T-cell (primary cell): ENCODE results near the gene MYBPC2. TPM values are rescaled to one million over a fixed set of nuclear protein-coding genes. Genes with fewer than 3 reads are reported as not detected.

Experiments used
- ATAC-seq, 4 experiments: fragments of 200-7000 bp in 3 of 4; fragments of 150-1000 bp in 1 of 4; cut with Tn5 transposase; replicated peaks in 1 of 4; 1 replicate in 3 of 4; 2 replicates in 1 of 4; pipeline ENCODE4 v1.10.0; 2021; ENCODE audit warnings: moderate library complexity in 3 of 4, mild to moderate bottlenecking in 2 of 4, moderate number of reproducible peaks in 1 of 4
- CTCF ChIA-PET, 2 donors: fragments of 300-600 bp; sonication (Branson Sonifier 250); formaldehyde crosslinking; loops; one replicate each; lab custom pipeline; 2022; ENCODE audit warnings: antibody characterized with exemption in 2 of 2; lab: Charles Lee
- POLR2A ChIA-PET, 2 donors: fragments of 300-600 bp; sonication (Branson Sonifier 250); formaldehyde crosslinking; loops; one replicate each; lab custom pipeline; 2022; ENCODE audit warnings: antibody characterized with exemption in 2 of 2; lab: Charles Lee
- DNase-seq, 35 experiments: peaks; one replicate each; pipeline versions ENCODE4 v3.0.0 to v3.0.0-alpha.2; 2013 to 2023
- H3K27ac ChIP-seq: one replicate; pipeline ENCODE4 v1.5.1; 2013; ENCODE audit warnings: low read length
- H3K27me3 ChIP-seq, 2 experiments: replicated peaks in 1 of 2; 1 replicate in 1 of 2; 2 replicates in 1 of 2; pipeline versions ENCODE4 v1.6.1 to v1.7.0; 2013; ENCODE audit warnings: low read length in 1 of 2, mixed read lengths in 1 of 2; ENCODE audit not compliant: control insufficient read depth in 2 of 2, insufficient read depth in 2 of 2; ENCODE audit errors: extremely low read depth in 1 of 2
- H3K36me3 ChIP-seq, 2 donors: 1 replicate in 1 of 2; 2 replicates in 1 of 2; pipeline versions ENCODE4 v1.6.1 to v1.7.0; 2013; ENCODE audit warnings: low read length in 1 of 2; ENCODE audit not compliant: control insufficient read depth in 2 of 2, insufficient read depth in 1 of 2; ENCODE audit errors: extremely low read depth in 1 of 2
- H3K4me1 ChIP-seq, 2 experiments: 1 replicate in 1 of 2; 2 replicates in 1 of 2; pipeline versions ENCODE4 v1.6.1 to v1.7.0; 2013; ENCODE audit warnings: low read length in 2 of 2, mixed read lengths in 1 of 2; ENCODE audit not compliant: insufficient read depth in 2 of 2, control insufficient read depth in 1 of 2; ENCODE audit errors: extremely low read depth in 1 of 2
- H3K4me3 ChIP-seq, 2 donors: 1 replicate in 1 of 2; 2 replicates in 1 of 2; pipeline versions ENCODE4 v1.5.1 to v1.7.0; 2013; ENCODE audit warnings: mild to moderate bottlenecking in 2 of 2, low read length in 1 of 2, moderate library complexity in 1 of 2; ENCODE audit not compliant: control insufficient read depth in 1 of 2; ENCODE audit errors: extremely low read depth in 1 of 2
- H3K9me3 ChIP-seq: 2 replicates; pipeline ENCODE4 v1.7.0; 2013
- H3K27ac Mint-ChIP-seq, 2 donors: one replicate each; pipeline ENCODE4 v1.8.0; 2020 to 2021; ENCODE audit warnings: mild to moderate bottlenecking in 2 of 2, mixed read lengths in 2 of 2
- H3K27me3 Mint-ChIP-seq, 2 donors: one replicate each; pipeline ENCODE4 v1.8.0; 2021 to 2022; ENCODE audit warnings: mixed read lengths in 2 of 2
- H3K36me3 Mint-ChIP-seq: one replicate; pipeline ENCODE4 v1.8.0; 2021; ENCODE audit warnings: mixed read lengths
- H3K4me1 Mint-ChIP-seq, 3 donors: one replicate each; pipeline ENCODE4 v1.8.0; 2020 to 2022; ENCODE audit warnings: mixed read lengths in 3 of 3, mild to moderate bottlenecking in 1 of 3
- H3K4me3 Mint-ChIP-seq, 3 donors: one replicate each; pipeline ENCODE4 v1.8.0; 2020 to 2022; ENCODE audit warnings: mild to moderate bottlenecking in 3 of 3, mixed read lengths in 3 of 3, moderate library complexity in 3 of 3
- H3K9me3 Mint-ChIP-seq, 3 donors: one replicate each; pipeline ENCODE4 v1.8.0; 2020 to 2022; ENCODE audit warnings: mixed read lengths in 3 of 3
- WGBS: methylation state at CpG from one replicate; pipeline ENCODE4 v1.1.5; 2013; ENCODE audit warnings: missing lambda C conversion rate; ENCODE audit not compliant: insufficient coverage; 5-methylcytosine and 5-hydroxymethylcytosine counted together
- total RNA-seq, 35 experiments: library from RNA in 6 of 35; stranded (reverse) in 6 of 35; fragments of 120-200 nt in 1 of 35; gene quantifications; one replicate each; pipeline versions ENCODE4 v1.2.1 to v1.2.4 and lab custom pipeline; 2013 to 2026

Gene MYBPC2
- total RNA-seq, 5 donors from 2014 or later (not counting 1 experiment from before 2014, with no cell fraction given) = 0.28 to 0.38 TPM; not detected in 3

DNA sequence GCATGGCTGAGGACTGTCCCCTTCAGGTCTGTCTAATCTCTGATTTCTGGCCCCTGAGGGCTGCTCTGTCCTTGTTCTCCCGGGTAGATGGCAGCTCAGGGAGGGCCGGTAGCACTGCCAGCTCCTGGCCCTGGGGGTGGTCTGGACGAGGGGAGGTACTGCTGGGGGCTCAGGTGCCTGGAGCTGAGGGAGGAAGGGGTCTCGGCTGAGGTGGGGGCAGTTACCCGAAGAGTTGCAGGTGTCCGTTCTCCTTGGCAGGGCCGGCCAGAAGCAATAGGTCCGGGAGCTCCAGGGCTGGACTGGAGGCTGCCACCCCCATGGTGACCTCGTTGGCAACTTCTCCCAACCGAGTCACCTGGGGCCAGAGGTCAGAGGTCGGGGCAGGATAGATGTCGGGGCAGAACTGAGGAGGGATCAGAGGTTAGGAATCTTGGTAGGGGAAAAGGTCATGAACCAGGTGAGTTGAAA is 42.4 kb downstream of the MYBPC2 start:
- WGBS = 84% methylated on average over 5 of the region's 12 CpGs
- ChIA-PET POLR2A (no interaction called here), CTCF (no interaction called here)
- H3K27ac ChIP-seq = peak overlapping the region; percentile 67
- peaks cover 7 to 21% of the 10 kb centered on the region in 2 donors for H3K36me3 ChIP-seq
- Mint-ChIP-seq H3K27ac (peak overlapping the region; percentile 23 to 74), H3K4me1 (peaks cover 20 to 36% (median 25%) of the 10 kb centered on the region in 3 donors), H3K4me3 (peak overlapping the region; percentile 95 to 98 (median 98)), H3K9me3 (no peaks in the 10 kb centered on the region), H3K27me3 (peaks cover 0 to 1% of the 10 kb centered on the region in 2 donors), H3K36me3 (peaks cover 17% of the 10 kb centered on the region)
- H3K27me3 ChIP-seq = peaks cover 0 to 4% of the 10 kb centered on the region in 2 experiments
- H3K4me3 ChIP-seq = no peak overlapping the region
- no peaks in the 10 kb centered on the region for H3K9me3 ChIP-seq
- ATAC-seq (no peak), DNase-seq (no peak)
- H3K4me1 ChIP-seq = peaks cover 9 to 43% of the 10 kb centered on the region in 2 experiments

DNA sequence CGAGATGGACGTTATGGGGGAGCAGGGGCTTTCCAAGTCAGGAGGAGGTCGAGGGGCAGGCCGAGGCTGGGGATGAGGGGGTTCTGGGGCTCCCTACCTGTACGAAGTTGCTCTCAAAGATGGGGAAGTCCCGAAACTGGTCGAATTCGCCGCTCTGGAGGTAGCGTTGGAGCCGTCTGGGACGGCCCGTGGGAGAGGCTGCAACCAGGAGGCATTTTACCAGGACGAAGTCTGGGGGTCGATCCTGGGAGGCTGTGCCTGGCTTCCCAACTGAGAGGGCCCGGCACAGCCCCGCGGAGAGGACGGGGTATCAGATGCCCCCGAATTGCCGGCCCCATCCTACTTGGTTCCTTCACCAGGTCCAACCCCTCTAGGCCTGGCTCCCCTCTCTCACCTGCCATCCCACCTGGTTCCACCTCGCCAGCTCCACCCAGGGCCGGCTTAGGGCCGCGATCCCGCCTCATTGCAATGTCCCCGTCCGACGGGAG is 43.1 kb downstream of the MYBPC2 start:
- Histone ChIP-seq H3K27me3 (peaks cover 0 to 4% of the 10 kb centered on the region in 2 experiments), H3K27ac (peak overlapping the region; percentile 67), H3K4me1 (peaks cover 9 to 43% of the 10 kb centered on the region in 2 experiments), H3K9me3 (no peaks in the 10 kb centered on the region), H3K36me3 (peaks cover 7 to 27% of the 10 kb centered on the region in 2 donors), H3K4me3 (peak overlapping the region in 1 of 2 donors; percentile 100)
- ChIA-PET CTCF (no interaction called here), POLR2A (no interaction called here)
- ATAC-seq (no peak), DNase-seq (no peak)
- H3K9me3 Mint-ChIP-seq = no peaks in the 10 kb centered on the region
- peaks cover 21 to 36% (median 25%) of the 10 kb centered on the region in 3 donors for H3K4me1 Mint-ChIP-seq
- peak overlapping the region; percentile 81 to 87 for H3K27ac Mint-ChIP-seq
- 85% methylated on average over 22 of the region's 29 CpGs for WGBS
- peak overlapping the region; percentile 95 to 98 (median 98) for H3K4me3 Mint-ChIP-seq
- H3K36me3 Mint-ChIP-seq = peaks cover 17% of the 10 kb centered on the region
- peaks cover 0 to 1% of the 10 kb centered on the region in 2 donors for H3K27me3 Mint-ChIP-seq

DNA sequence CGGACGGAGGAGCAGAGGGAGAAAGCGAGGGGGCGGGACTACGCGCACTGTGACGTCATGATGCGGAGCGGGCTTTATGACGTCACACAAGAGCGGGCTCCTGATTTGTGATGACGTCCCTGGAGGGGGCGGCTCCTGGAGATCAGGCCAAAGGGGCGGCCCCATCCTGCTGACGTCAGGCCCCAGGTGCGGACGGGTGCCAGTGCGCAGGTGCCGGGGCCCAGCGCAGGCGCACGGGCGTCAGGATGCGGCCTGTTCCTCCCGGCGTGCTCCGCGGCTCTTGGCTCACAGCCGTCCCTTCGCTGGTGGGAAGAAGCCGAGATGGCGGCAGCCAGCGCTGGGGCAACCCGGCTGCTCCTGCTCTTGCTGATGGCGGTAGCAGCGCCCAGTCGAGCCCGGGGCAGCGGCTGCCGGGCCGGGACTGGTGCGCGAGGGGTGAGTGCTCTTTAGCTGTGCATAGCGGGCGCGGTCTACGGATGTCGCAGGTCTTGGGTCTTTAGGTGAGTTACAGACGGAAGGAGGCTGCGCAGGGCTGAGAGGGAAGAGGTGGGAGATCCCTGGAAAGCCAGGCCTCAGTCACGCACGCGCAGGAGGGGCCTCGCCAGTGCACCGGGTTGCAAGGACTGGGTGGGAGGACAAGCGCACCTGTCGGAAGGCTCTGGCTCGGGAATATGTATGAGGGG is 43.7 kb downstream of the MYBPC2 start, which contains the start of the genes EMC10 and GARIN5A:
Gene EMC10 (plus strand): TSS at position 284 of the 683 bp plus-strand sequence. CDS start 38 bp downstream, at position 322.
Gene GARIN5A (minus strand): TSS at position 625 of the 683 bp plus-strand sequence. CDS start 460 bp downstream, at position 165.
- CTCF ChIA-PET = no interaction called here
- H3K27me3 Mint-ChIP-seq = peaks cover 0 to 1% of the 10 kb centered on the region in 2 donors
- peak within 1 kb of the TSS; percentile 84 to 93 for H3K27ac Mint-ChIP-seq
- POLR2A ChIA-PET = no interaction called here
- Histone ChIP-seq H3K27ac (peak within 1 kb of the TSS; percentile 84), H3K4me1 (peaks cover 9 to 43% of the 10 kb centered on the region in 2 experiments), H3K27me3 (peaks cover 0 to 4% of the 10 kb centered on the region in 2 experiments), H3K4me3 (peak within 1 kb of the TSS; percentile 82 to 100), H3K36me3 (peaks cover 12 to 33% of the 10 kb centered on the region in 2 donors), H3K9me3 (no peaks in the 10 kb centered on the region)
- ATAC-seq = peak; percentile 92 to 94 (median 93)
- WGBS = 5% methylated on average over 57 of the region's 58 CpGs
- peaks cover 21 to 36% (median 27%) of the 10 kb centered on the region in 3 donors for H3K4me1 Mint-ChIP-seq
- H3K4me3 Mint-ChIP-seq = peak within 1 kb of the TSS; percentile 95 to 98 (median 98)
- no peaks in the 10 kb centered on the region for H3K9me3 Mint-ChIP-seq
- H3K36me3 Mint-ChIP-seq = peaks cover 20% of the 10 kb centered on the region
- DNase-seq = peak; percentile 81 to 97 (median 93)

DNA sequence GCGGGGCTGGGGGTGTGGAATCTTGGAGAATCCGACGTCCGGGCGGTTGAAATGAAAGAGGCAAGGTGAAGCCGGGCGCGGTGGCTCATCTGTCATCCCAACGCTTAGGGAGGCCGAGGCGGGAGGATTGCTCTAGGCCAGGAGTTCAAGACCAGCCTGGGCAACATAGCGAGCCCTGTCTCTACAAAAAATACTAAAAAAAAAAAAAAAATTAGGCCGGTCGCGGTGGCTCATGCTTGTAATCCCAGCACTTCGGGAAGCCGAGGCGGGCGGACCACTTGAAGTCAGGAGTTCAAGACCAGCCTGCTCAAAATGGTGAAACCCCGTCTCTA is 44.2 kb downstream of the MYBPC2 start:
- POLR2A ChIA-PET = no interaction called here
- no peak for ATAC-seq

DNA sequence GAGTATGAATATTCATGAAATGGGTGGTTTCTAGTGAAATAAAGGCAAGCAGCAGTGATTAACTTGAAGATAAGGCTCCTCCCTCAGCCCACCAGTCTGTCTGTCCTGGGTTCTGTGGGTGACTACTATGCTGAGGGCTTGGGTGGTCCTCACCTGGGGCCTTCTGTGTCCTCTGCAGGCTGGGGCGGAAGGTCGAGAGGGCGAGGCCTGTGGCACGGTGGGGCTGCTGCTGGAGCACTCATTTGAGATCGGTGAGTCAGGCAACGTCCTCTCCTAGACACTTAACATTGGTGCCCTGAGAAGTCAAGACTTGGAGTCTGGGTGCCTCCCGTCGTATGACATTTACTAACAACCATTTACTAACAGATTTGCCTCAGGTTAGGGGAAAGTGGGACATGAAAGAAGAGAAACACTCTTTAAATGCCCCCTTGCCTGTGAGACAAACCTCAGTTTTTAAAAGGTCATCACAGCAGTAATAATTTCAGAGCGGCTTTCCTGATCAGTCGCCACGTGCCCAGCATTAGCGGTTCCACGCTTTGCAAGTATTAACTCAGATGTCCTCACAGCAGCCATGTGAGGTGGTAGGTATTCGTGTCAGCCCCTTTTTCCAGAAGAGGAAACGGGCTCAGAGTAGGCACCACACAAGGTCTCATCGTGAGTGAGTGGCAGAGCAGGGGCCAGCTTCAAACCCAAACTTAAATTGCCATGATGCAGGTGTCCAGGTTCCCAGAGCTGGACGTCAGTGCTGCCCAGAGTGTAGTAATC is 45.2 kb downstream of the MYBPC2 start:
- Histone ChIP-seq H3K4me1 (peaks cover 9 to 43% of the 10 kb centered on the region in 2 experiments), H3K36me3 (peaks cover 12 to 44% of the 10 kb centered on the region in 2 donors), H3K27ac (no peak overlapping the region), H3K27me3 (peaks cover 0 to 4% of the 10 kb centered on the region in 2 experiments), H3K9me3 (no peaks in the 10 kb centered on the region), H3K4me3 (no peak overlapping the region)
- ChIA-PET CTCF (no interaction called here), POLR2A (no interaction called here)
- H3K4me1 Mint-ChIP-seq = peaks cover 21 to 36% (median 27%) of the 10 kb centered on the region in 3 donors
- no peaks in the 10 kb centered on the region for H3K9me3 Mint-ChIP-seq
- ATAC-seq (no peak), DNase-seq (no peak)
- WGBS = 96% methylated on average over 10 of the region's 17 CpGs
- H3K27ac Mint-ChIP-seq = peak overlapping the region; percentile 62 to 93
- H3K27me3 Mint-ChIP-seq = peaks cover 0 to 1% of the 10 kb centered on the region in 2 donors
- H3K4me3 Mint-ChIP-seq = peak overlapping the region; percentile 95 to 98 (median 98)
- peaks cover 20% of the 10 kb centered on the region for H3K36me3 Mint-ChIP-seq

More for the DNA sequence above, 44.2 kb downstream of the MYBPC2 start:
- H3K4me3 Mint-ChIP-seq = peak overlapping the region; percentile 95 to 98 (median 98)
- no CpG with 5 or more reads among the region's 20 CpGs for WGBS
- Histone ChIP-seq H3K9me3 (no peaks in the 10 kb centered on the region), H3K36me3 (peaks cover 12 to 38% of the 10 kb centered on the region in 2 donors), H3K27ac (peak overlapping the region; percentile 84), H3K27me3 (peaks cover 0 to 4% of the 10 kb centered on the region in 2 experiments), H3K4me3 (peak overlapping the region; percentile 82 to 100), H3K4me1 (peaks cover 9 to 43% of the 10 kb centered on the region in 2 experiments)
- peaks cover 21 to 36% (median 27%) of the 10 kb centered on the region in 3 donors for H3K4me1 Mint-ChIP-seq
- H3K36me3 Mint-ChIP-seq = peaks cover 20% of the 10 kb centered on the region
- peaks cover 0 to 1% of the 10 kb centered on the region in 2 donors for H3K27me3 Mint-ChIP-seq
- H3K9me3 Mint-ChIP-seq = no peaks in the 10 kb centered on the region
- CTCF ChIA-PET = no interaction called here
- no peak for DNase-seq
- peak overlapping the region; percentile 84 to 93 for H3K27ac Mint-ChIP-seq
